WTC11 (cell line): Measurements from ENCODE around the gene CLBA1. TPM values are rescaled to one million over a fixed set of nuclear protein-coding genes. Genes with fewer than 3 reads are reported as not detected.

Source experiments
- ATAC-seq: fragments of 200-7000 bp; cut with Tn5 transposase; 2 replicates; pipeline ENCODE4 v1.10.0; 2021; ENCODE audit warnings: mild to moderate bottlenecking, moderate library complexity
- CTCF ChIA-PET: fragments of 300-600 bp; sonication (Branson Sonifier 250); formaldehyde crosslinking; loops from one replicate; lab custom pipeline; 2021; ENCODE audit warnings: antibody characterized with exemption; lab: Charles Lee
- POLR2A ChIA-PET: fragments of 350-600 bp; sonication (Branson Sonifier 250); formaldehyde crosslinking; loops from one replicate; lab custom pipeline; 2021; ENCODE audit warnings: antibody characterized with exemption; lab: Charles Lee
- DNase-seq: peaks from one replicate; pipeline ENCODE4 v3.0.0; 2021; ENCODE audit warnings: low spot score
- H3K27ac Mint-ChIP-seq: 2 replicates; pipeline ENCODE4 v1.8.0; 2021; ENCODE audit warnings: mixed read lengths
- H3K27me3 Mint-ChIP-seq: 2 replicates; pipeline ENCODE4 v1.8.0; 2021; ENCODE audit warnings: low read depth, mild to moderate bottlenecking, moderate library complexity, mixed read lengths
- H3K36me3 Mint-ChIP-seq: 2 replicates; pipeline ENCODE4 v1.8.0; 2021; ENCODE audit warnings: mixed read lengths
- H3K4me1 Mint-ChIP-seq: 2 replicates; pipeline ENCODE4 v1.8.0; 2022; ENCODE audit warnings: mixed read lengths
- H3K4me3 Mint-ChIP-seq: 2 replicates; pipeline ENCODE4 v1.8.0; 2021; ENCODE audit warnings: mild to moderate bottlenecking, moderate library complexity, mixed read lengths
- H3K9me3 Mint-ChIP-seq: 2 replicates; pipeline ENCODE4 v1.8.0; 2021; ENCODE audit warnings: mixed read lengths
- ELF4 ChIP-seq: sonication (generic); formaldehyde crosslinking; IDR thresholded peaks from 2 replicates; pipeline ENCODE4 v1.8.1; 2022; ENCODE audit warnings: low read depth, mild to moderate bottlenecking, moderate library complexity, missing genetic modification reagents
- ETV6 ChIP-seq: sonication (generic); formaldehyde crosslinking; IDR thresholded peaks from 2 replicates; pipeline ENCODE4 v1.8.1; 2022; ENCODE audit warnings: mild to moderate bottlenecking, missing genetic modification reagents
- FOXP1 ChIP-seq: sonication (generic); formaldehyde crosslinking; IDR thresholded peaks from 2 replicates; pipeline ENCODE4 v1.8.0; 2022; ENCODE audit warnings: missing genetic modification reagents, mild to moderate bottlenecking, moderate library complexity, borderline replicate concordance
- GABPB1 ChIP-seq: sonication (generic); formaldehyde crosslinking; IDR thresholded peaks from 2 replicates; pipeline ENCODE4 v1.8.1; 2023; ENCODE audit warnings: mild to moderate bottlenecking, missing genetic modification reagents
- HMGXB4 ChIP-seq: sonication (generic); formaldehyde crosslinking; IDR thresholded peaks from 2 replicates; pipeline ENCODE4 v1.8.1; 2023; ENCODE audit warnings: mild to moderate bottlenecking, moderate library complexity, missing genetic modification reagents
- JAZF1 ChIP-seq: fragments of 250-450 bp; sonication (Bioruptor Pico); IDR thresholded peaks from 2 replicates; pipeline ENCODE4 v1.9.0; 2021; ENCODE audit warnings: moderate library complexity, mild to moderate bottlenecking, inconsistent platforms
- KAT7 ChIP-seq: sonication (generic); formaldehyde crosslinking; IDR thresholded peaks from 2 replicates; pipeline ENCODE4 v1.8.1; 2023; ENCODE audit warnings: missing genetic modification reagents, mild to moderate bottlenecking, borderline replicate concordance
- NR2C2 ChIP-seq: sonication (generic); formaldehyde crosslinking; IDR thresholded peaks from 2 replicates; pipeline ENCODE4 v1.8.0; 2022; ENCODE audit warnings: mild to moderate bottlenecking, missing genetic modification reagents
- ZNF121 ChIP-seq: sonication (generic); formaldehyde crosslinking; IDR thresholded peaks from 2 replicates; pipeline ENCODE4 v1.8.0; 2023; ENCODE audit warnings: missing genetic modification reagents
- ZNF232 ChIP-seq: sonication (generic); formaldehyde crosslinking; IDR thresholded peaks from 2 replicates; pipeline ENCODE4 v1.8.0; 2022; ENCODE audit warnings: mild to moderate bottlenecking, missing genetic modification reagents
- ZNF396 ChIP-seq: fragments of 250-450 bp; sonication (Bioruptor Pico); IDR thresholded peaks from 2 replicates; pipeline ENCODE4 v1.8.0; 2021; ENCODE audit warnings: mild to moderate bottlenecking, moderate library complexity, borderline replicate concordance
- total RNA-seq: library from RNA; stranded (reverse); gene quantifications from 3 replicates; pipeline ENCODE4 v1.2.3, GENCODE V29; 2021
- TF ChIP-seq, protein P1 (sequence below): sonication (generic); formaldehyde crosslinking; IDR thresholded peaks from 2 replicates; pipeline ENCODE4 v1.8.0; 2022; ENCODE audit warnings: mild to moderate bottlenecking, missing genetic modification reagents
- TF ChIP-seq, protein P2 (sequence below): sonication (generic); formaldehyde crosslinking; IDR thresholded peaks from 2 replicates; pipeline ENCODE4 v1.8.1; 2022; ENCODE audit warnings: low read depth, missing genetic modification reagents, borderline replicate concordance
- TF ChIP-seq, protein P3 (sequence below): sonication (generic); formaldehyde crosslinking; conservative IDR thresholded peaks from 2 replicates; pipeline ENCODE4 v1.8.1; 2022; ENCODE audit warnings: mild to moderate bottlenecking, missing genetic modification reagents
- TF ChIP-seq, protein P4 (sequence below): sonication (generic); formaldehyde crosslinking; IDR thresholded peaks from 2 replicates; pipeline ENCODE4 v1.8.0; 2022; ENCODE audit warnings: missing genetic modification reagents
- TF ChIP-seq, protein P5 (sequence below): sonication (generic); formaldehyde crosslinking; IDR thresholded peaks from 2 replicates; pipeline ENCODE4 v1.8.1; 2023; ENCODE audit warnings: mild to moderate bottlenecking, missing genetic modification reagents

Gene CLBA1
- total RNA-seq, 1 experiment from 2014 or later: 3.8 TPM

GRCh38 chr14:104994978-104995377, 9.4 kb downstream of the CLBA1 start:
- no peak for TF ChIP-seq ZNF121
- no peak for TF ChIP-seq KAT7
- TF ChIP-seq, protein P1, sequence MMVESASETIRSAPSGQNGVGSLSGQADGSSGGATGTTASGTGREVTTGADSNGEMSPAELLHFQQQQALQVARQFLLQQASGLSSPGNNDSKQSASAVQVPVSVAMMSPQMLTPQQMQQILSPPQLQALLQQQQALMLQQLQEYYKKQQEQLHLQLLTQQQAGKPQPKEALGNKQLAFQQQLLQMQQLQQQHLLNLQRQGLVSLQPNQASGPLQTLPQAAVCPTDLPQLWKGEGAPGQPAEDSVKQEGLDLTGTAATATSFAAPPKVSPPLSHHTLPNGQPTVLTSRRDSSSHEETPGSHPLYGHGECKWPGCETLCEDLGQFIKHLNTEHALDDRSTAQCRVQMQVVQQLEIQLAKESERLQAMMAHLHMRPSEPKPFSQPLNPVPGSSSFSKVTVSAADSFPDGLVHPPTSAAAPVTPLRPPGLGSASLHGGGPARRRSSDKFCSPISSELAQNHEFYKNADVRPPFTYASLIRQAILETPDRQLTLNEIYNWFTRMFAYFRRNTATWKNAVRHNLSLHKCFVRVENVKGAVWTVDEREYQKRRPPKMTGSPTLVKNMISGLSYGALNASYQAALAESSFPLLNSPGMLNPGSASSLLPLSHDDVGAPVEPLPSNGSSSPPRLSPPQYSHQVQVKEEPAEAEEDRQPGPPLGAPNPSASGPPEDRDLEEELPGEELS (CRISPR knock-in tag): no peak
- TF ChIP-seq, protein P2, sequence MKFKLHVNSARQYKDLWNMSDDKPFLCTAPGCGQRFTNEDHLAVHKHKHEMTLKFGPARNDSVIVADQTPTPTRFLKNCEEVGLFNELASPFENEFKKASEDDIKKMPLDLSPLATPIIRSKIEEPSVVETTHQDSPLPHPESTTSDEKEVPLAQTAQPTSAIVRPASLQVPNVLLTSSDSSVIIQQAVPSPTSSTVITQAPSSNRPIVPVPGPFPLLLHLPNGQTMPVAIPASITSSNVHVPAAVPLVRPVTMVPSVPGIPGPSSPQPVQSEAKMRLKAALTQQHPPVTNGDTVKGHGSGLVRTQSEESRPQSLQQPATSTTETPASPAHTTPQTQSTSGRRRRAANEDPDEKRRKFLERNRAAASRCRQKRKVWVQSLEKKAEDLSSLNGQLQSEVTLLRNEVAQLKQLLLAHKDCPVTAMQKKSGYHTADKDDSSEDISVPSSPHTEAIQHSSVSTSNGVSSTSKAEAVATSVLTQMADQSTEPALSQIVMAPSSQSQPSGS (CRISPR knock-in tag): no peak
- TF ChIP-seq, protein P3, sequence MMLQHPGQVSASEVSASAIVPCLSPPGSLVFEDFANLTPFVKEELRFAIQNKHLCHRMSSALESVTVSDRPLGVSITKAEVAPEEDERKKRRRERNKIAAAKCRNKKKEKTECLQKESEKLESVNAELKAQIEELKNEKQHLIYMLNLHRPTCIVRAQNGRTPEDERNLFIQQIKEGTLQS: no peak
- TF ChIP-seq JAZF1 (CRISPR knock-in tag): no peak
- no peak for TF ChIP-seq ZNF232 (CRISPR knock-in tag)
- TF ChIP-seq, protein P4, sequence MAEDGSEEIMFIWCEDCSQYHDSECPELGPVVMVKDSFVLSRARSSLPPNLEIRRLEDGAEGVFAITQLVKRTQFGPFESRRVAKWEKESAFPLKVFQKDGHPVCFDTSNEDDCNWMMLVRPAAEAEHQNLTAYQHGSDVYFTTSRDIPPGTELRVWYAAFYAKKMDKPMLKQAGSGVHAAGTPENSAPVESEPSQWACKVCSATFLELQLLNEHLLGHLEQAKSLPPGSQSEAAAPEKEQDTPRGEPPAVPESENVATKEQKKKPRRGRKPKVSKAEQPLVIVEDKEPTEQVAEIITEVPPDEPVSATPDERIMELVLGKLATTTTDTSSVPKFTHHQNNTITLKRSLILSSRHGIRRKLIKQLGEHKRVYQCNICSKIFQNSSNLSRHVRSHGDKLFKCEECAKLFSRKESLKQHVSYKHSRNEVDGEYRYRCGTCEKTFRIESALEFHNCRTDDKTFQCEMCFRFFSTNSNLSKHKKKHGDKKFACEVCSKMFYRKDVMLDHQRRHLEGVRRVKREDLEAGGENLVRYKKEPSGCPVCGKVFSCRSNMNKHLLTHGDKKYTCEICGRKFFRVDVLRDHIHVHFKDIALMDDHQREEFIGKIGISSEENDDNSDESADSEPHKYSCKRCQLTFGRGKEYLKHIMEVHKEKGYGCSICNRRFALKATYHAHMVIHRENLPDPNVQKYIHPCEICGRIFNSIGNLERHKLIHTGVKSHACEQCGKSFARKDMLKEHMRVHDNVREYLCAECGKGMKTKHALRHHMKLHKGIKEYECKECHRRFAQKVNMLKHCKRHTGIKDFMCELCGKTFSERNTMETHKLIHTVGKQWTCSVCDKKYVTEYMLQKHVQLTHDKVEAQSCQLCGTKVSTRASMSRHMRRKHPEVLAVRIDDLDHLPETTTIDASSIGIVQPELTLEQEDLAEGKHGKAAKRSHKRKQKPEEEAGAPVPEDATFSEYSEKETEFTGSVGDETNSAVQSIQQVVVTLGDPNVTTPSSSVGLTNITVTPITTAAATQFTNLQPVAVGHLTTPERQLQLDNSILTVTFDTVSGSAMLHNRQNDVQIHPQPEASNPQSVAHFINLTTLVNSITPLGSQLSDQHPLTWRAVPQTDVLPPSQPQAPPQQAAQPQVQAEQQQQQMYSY (CRISPR knock-in tag): no peak
- no peak for TF ChIP-seq HMGXB4 (CRISPR knock-in tag)
- no peak for TF ChIP-seq FOXP1 (CRISPR knock-in tag)
- no peak for TF ChIP-seq GABPB1 (CRISPR knock-in tag)
- no peak for TF ChIP-seq ZNF396
- no peak for TF ChIP-seq NR2C2 (CRISPR knock-in tag)
- no peak for TF ChIP-seq ELF4 (CRISPR knock-in tag)
- no peak for TF ChIP-seq ETV6 (CRISPR knock-in tag)
- TF ChIP-seq, protein P5, sequence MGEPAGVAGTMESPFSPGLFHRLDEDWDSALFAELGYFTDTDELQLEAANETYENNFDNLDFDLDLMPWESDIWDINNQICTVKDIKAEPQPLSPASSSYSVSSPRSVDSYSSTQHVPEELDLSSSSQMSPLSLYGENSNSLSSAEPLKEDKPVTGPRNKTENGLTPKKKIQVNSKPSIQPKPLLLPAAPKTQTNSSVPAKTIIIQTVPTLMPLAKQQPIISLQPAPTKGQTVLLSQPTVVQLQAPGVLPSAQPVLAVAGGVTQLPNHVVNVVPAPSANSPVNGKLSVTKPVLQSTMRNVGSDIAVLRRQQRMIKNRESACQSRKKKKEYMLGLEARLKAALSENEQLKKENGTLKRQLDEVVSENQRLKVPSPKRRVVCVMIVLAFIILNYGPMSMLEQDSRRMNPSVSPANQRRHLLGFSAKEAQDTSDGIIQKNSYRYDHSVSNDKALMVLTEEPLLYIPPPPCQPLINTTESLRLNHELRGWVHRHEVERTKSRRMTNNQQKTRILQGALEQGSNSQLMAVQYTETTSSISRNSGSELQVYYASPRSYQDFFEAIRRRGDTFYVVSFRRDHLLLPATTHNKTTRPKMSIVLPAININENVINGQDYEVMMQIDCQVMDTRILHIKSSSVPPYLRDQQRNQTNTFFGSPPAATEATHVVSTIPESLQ (CRISPR knock-in tag): no peak
- Mint-ChIP-seq H3K4me1 (no peaks in the 10 kb centered on the region), H3K27me3 (no peaks in the 10 kb centered on the region), H3K27ac (no peak overlapping the region), H3K9me3 (peaks cover 8% of the 10 kb centered on the region; the same call in 1 of the 2 replicates), H3K4me3 (no peak overlapping the region), H3K36me3 (no peaks in the 10 kb centered on the region)
- ATAC-seq (no peak), DNase-seq (no peak)
- ChIA-PET POLR2A (no interaction called here), CTCF (interaction anchor here (1.1 kb wide), 1 partner anchor 95 kb away, joined by 4 read pairs; no protein-coding TSS in a partner anchor)
